ENCODE results near the gene NCCRP1. TPM values are rescaled to one million over a fixed set of nuclear protein-coding genes. Genes with fewer than 3 reads are reported as not detected.

Gene NCCRP1, protein sequence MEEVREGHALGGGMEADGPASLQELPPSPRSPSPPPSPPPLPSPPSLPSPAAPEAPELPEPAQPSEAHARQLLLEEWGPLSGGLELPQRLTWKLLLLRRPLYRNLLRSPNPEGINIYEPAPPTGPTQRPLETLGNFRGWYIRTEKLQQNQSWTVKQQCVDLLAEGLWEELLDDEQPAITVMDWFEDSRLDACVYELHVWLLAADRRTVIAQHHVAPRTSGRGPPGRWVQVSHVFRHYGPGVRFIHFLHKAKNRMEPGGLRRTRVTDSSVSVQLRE
- total RNA-seq, result not detected
- long read RNA-seq, result 0 reads

DNA sequence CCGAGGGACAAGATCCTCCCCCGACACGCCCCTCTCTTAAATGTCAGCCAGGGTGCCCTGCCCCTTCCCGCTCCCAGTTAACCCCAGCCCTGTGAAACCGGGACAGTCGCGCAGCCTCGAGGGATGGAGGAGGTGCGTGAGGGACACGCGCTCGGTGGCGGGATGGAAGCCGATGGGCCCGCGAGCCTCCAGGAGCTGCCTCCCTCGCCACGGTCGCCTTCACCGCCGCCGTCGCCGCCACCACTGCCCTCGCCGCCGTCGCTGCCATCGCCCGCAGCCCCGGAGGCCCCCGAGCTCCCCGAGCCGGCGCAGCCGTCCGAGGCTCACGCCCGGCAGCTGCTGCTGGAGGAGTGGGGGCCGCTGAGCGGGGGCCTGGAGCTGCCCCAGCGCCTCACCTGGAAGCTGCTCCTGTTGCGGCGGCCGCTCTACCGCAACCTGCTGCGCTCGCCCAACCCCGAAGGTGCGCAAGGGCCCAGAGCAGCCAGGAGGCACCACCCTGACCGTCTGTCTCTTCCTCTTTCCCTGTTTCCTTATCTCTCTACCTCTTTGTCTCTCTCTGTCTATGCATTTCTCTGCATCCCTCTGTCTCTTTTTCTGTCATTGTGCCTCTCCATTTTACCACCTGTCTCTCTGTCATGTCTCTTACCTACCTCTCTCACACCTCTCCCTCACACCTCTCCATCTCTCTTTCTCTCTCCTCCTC, at the start of gene NCCRP1:
Gene NCCRP1 (plus strand): TSS at position 105 of the 703 bp plus-strand sequence. CDS start 19 bp downstream, at position 124.
- Histone ChIP-seq H3K9me3 (replicated peaks) (no peaks in the 10 kb centered on the region), H3K4me3 (peak within 1 kb of the TSS; percentile 6), H3K27me3 (ENCODE audit: low read depth) (peaks cover 97% of the 10 kb centered on the region), H3K4me1 (peaks cover 5% of the 10 kb centered on the region), H3K36me3 (no peaks in the 10 kb centered on the region), H3K27ac (replicated peaks) (no peak within 1 kb of the TSS)
- TF ChIP-seq, protein P1, sequence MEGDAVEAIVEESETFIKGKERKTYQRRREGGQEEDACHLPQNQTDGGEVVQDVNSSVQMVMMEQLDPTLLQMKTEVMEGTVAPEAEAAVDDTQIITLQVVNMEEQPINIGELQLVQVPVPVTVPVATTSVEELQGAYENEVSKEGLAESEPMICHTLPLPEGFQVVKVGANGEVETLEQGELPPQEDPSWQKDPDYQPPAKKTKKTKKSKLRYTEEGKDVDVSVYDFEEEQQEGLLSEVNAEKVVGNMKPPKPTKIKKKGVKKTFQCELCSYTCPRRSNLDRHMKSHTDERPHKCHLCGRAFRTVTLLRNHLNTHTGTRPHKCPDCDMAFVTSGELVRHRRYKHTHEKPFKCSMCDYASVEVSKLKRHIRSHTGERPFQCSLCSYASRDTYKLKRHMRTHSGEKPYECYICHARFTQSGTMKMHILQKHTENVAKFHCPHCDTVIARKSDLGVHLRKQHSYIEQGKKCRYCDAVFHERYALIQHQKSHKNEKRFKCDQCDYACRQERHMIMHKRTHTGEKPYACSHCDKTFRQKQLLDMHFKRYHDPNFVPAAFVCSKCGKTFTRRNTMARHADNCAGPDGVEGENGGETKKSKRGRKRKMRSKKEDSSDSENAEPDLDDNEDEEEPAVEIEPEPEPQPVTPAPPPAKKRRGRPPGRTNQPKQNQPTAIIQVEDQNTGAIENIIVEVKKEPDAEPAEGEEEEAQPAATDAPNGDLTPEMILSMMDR (IDR thresholded peaks at IDR 0.05; ENCODE audit: borderline replicate concordance), result no peak
- DNase-seq, result no peak
- intact Hi-C loops (cut with micrococcal nuclease), result no loop called here

DNA sequence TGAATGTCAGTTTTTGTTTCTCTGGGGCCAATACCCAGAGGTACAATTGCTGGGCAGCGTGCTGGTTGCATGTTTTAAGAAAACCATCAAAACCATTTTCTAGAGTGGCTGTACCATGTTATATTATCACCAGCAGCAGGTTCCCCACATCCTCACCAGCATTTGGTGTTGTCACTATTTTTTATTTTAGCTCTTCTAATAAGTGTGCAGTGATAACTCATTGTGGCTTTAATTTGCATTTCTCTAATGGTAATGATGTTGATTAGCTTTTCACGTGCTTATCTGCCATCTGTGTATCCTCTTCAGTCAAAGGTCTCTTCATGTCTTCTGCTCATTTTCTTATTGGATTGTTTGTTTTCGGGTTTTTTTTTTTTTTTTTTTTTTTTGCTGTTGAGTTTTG, 49.3 kb upstream of the NCCRP1 start:
- intact Hi-C loops (cut with micrococcal nuclease), result no loop called here
- H3K27me3 ChIP-seq (ENCODE audit: low read depth), result no peaks in the 10 kb centered on the region
- H3K27ac ChIP-seq (replicated peaks), result no peak overlapping the region
- DNase-seq, result no peak
- TF ChIP-seq, protein P1 (IDR thresholded peaks at IDR 0.05; ENCODE audit: borderline replicate concordance), result no peak
- no peaks in the 10 kb centered on the region for H3K36me3 ChIP-seq
- no peak overlapping the region for H3K4me3 ChIP-seq
- no peaks in the 10 kb centered on the region for H3K9me3 ChIP-seq (replicated peaks)
- peaks cover 32% of the 10 kb centered on the region for H3K4me1 ChIP-seq

DNA sequence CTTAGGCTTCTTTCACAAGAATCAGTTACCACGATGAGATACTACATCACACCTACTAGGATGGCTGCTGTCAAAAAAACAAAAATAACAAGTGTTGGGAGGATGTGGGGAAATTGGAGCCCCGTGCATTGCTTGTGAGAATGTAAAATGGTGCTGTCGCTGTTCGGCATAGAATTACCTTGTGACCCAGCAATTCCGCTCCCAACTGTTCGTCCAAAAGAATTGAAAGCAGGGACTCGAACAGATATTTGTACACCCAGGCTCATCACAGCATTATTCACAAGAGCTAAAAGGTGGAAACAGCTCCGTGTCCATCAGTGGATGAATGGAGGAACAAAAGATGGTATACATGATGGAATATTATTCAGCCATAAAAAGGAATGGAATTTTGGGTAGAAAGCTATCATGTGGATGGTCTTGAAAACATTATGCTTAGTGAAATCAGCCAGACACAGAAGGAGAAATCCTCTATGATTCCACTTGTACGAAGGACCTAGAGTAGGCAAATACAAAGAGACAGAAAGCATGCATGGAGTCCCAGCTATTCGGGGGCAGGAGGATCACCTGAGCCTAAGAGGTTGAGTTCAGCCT, 47.7 kb upstream of the NCCRP1 start:
- H3K27ac ChIP-seq (replicated peaks), result no peak overlapping the region
- no peaks in the 10 kb centered on the region for H3K36me3 ChIP-seq
- H3K4me1 ChIP-seq, result peaks cover 32% of the 10 kb centered on the region
- intact Hi-C loops (cut with micrococcal nuclease), result no loop called here
- TF ChIP-seq, protein P1 (IDR thresholded peaks at IDR 0.05; ENCODE audit: borderline replicate concordance), result no peak
- H3K27me3 ChIP-seq (ENCODE audit: low read depth), result no peaks in the 10 kb centered on the region
- H3K4me3 ChIP-seq, result no peak overlapping the region
- no peak for DNase-seq
- H3K9me3 ChIP-seq (replicated peaks), result no peaks in the 10 kb centered on the region

DNA sequence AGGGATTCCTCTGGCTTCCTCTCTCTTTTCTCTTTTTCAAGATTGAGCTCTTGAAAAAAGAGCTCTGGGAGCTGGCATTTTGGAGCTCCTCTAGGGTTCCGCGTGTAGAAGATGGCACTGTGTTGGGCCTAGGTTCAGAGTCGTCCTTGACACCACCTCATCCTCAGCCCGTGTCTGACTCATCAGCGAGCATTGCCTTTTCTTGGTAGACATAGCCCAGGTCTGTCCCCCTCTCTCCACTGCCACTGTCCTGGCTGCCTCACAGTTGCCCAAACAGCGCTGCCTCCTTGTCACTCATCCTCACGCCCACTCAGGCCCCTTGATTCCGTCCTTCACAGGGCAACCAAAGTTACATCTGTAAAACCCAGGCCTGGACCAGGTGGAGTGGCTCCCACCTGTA, 46.5 kb upstream of the NCCRP1 start:
- TF ChIP-seq, protein P1 (IDR thresholded peaks at IDR 0.05; ENCODE audit: borderline replicate concordance), result no peak
- Histone ChIP-seq H3K27me3 (ENCODE audit: low read depth) (no peaks in the 10 kb centered on the region), H3K27ac (replicated peaks) (no peak overlapping the region), H3K9me3 (replicated peaks) (no peaks in the 10 kb centered on the region), H3K4me1 (peaks cover 31% of the 10 kb centered on the region), H3K36me3 (no peaks in the 10 kb centered on the region), H3K4me3 (no peak overlapping the region)
- DNase-seq, result no peak
- intact Hi-C loops (cut with micrococcal nuclease), result no loop called here

DNA sequence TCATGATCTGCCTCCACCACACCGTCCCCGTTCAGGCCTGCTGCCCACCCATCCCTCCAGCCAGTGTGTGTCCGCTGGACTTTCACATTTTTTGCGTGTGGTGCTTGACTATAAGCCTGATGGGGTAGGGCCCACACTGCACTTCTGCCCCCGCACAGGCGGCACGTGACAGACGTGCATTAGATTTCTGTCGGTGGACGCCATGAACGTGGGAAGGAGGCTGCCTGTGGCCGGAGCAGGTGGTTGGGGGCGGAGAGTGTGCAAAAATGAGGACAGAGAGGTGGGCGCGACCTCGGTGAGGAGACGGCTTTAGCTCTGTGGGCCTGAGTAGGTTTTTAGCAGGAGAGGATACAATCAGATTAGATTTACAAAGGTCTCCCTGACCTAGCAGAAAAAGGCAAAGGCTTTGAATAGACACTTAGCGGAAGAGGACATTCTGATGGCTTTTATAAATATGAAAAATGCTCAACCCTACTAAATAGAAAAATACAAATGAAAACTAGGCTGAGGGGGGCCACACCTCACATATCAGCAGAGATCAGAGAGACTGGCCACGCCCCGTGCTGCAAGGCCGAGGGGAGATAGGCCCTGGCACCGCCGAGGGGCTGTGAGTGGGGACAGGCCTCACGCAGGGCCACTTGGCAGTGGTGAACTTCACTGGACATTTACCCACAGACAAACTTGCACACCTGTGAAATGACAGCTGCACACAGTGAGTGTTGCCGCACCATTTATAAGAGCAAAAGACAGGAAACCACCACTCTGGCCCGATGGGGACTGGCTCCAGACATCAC, 45.8 kb upstream of the NCCRP1 start:
- intact Hi-C loops (cut with micrococcal nuclease), result no loop called here
- DNase-seq, result no peak
- peaks cover 27% of the 10 kb centered on the region for H3K4me1 ChIP-seq
- H3K4me3 ChIP-seq, result no peak overlapping the region
- H3K9me3 ChIP-seq (replicated peaks), result no peaks in the 10 kb centered on the region
- H3K36me3 ChIP-seq, result no peaks in the 10 kb centered on the region
- no peak overlapping the region for H3K27ac ChIP-seq (replicated peaks)
- H3K27me3 ChIP-seq (ENCODE audit: low read depth), result no peaks in the 10 kb centered on the region
- TF ChIP-seq, protein P1 (IDR thresholded peaks at IDR 0.05; ENCODE audit: borderline replicate concordance), result no peak

All from left ventricle myocardium inferior (tissue), 1 donor.